Fibroblast of pulmonary artery (primary cell): Measurements from ENCODE around the gene KIF7.

Experiments
- DNase-seq: peaks from one replicate; pipeline ENCODE4 v3.0.0-alpha.2; 2010; ENCODE audit warnings: low read depth
- H3K4me3 ChIP-seq: replicated peaks from 2 replicates; pipeline ENCODE4 v1.5.1; 2011; ENCODE audit warnings: low read depth, mild to moderate bottlenecking, control low read depth, low read length, moderate library complexity
- CTCF ChIP-seq: IDR thresholded peaks from 2 replicates; pipeline ENCODE4 v1.5.1; 2011; ENCODE audit warnings: mild to moderate bottlenecking, control low read depth, low read length, inconsistent platforms; ENCODE audit errors: missing control alignments

KIF7 gene

GRCh38 chr15:89665449-89666181 lies 10.3 kb upstream of the KIF7 start:
- no peak for TF ChIP-seq CTCF
- DNase-seq, result peak; percentile 58
- H3K4me3 ChIP-seq, result peak overlapping the region; percentile 27

GRCh38 chr15:89664441-89665350 lies 9.4 kb upstream of the KIF7 start:
- no peak for TF ChIP-seq CTCF
- H3K4me3 ChIP-seq, result no peak overlapping the region
- no peak for DNase-seq

GRCh38 chr15:89662893-89663626 lies 7.8 kb upstream of the KIF7 start:
- TF ChIP-seq CTCF, result peak; percentile 3
- H3K4me3 ChIP-seq, result peak overlapping the region; percentile 23
- DNase-seq, result peak; percentile 95

- no peak for TF ChIP-seq CTCF
- H3K4me3 ChIP-seq, result no peak overlapping the region
- DNase-seq, result no peak
These were observed 5.3 kb upstream of the KIF7 start for GRCh38 chr15:89660556-89660955.

- no peak for DNase-seq
- no peak overlapping the region for H3K4me3 ChIP-seq
- TF ChIP-seq CTCF, result no peak
These were observed 4.0 kb upstream of the KIF7 start for GRCh38 chr15:89659295-89659694.

- no peak for TF ChIP-seq CTCF
- no peak overlapping the region for H3K4me3 ChIP-seq
- DNase-seq, result no peak
These were observed 2.5 kb upstream of the KIF7 start for GRCh38 chr15:89657686-89658200.
